Neural progenitor cell (in vitro differentiated cells): Measurements from ENCODE around the gene CDK4. TPM values are rescaled to one million over a fixed set of nuclear protein-coding genes. Genes with fewer than 3 reads are reported as not detected.

Source experiments
- DNase-seq: peaks from one replicate; pipeline ENCODE4 v3.0.0-alpha.2; 2016; ENCODE audit warnings: low spot score
- H2AFZ ChIP-seq: fragments of 200-600 bp; sonication (generic); replicated peaks from 2 replicates; pipeline ENCODE4 v1.6.1; 2016; ENCODE audit warnings: antibody characterized with exemption
- H3F3A ChIP-seq: fragments of 200-600 bp; sonication (generic); 2 replicates; pipeline ENCODE4 v1.6.1; 2016; ENCODE audit warnings: antibody characterized with exemption, low read depth
- H3K27ac ChIP-seq: fragments of 200-600 bp; sonication (generic); 2 replicates; pipeline ENCODE4 v1.5.1; 2016; ENCODE audit warnings: mild to moderate bottlenecking
- H3K27me3 ChIP-seq: fragments of 200-600 bp; sonication (generic); 2 replicates; pipeline ENCODE4 v1.6.1; 2016; ENCODE audit warnings: mild to moderate bottlenecking, moderate library complexity
- H3K36me3 ChIP-seq: fragments of 200-600 bp; sonication (generic); 2 replicates; pipeline ENCODE4 v1.5.1; 2016
- H3K4me1 ChIP-seq: fragments of 200-600 bp; sonication (generic); 2 replicates; pipeline ENCODE4 v1.6.1; 2016; ENCODE audit warnings: mixed run types
- H3K4me2 ChIP-seq: fragments of 200-600 bp; sonication (generic); 2 replicates; pipeline ENCODE4 v1.6.1; 2016
- H3K4me3 ChIP-seq: fragments of 200-600 bp; sonication (generic); 2 replicates; pipeline ENCODE4 v1.5.1; 2016
- H3K79me2 ChIP-seq: fragments of 200-600 bp; sonication (generic); 2 replicates; pipeline ENCODE4 v1.6.1; 2016; ENCODE audit warnings: low read depth
- H3K9ac ChIP-seq: fragments of 200-600 bp; sonication (generic); 2 replicates; pipeline ENCODE4 v1.6.1; 2016
- H3K9me3 ChIP-seq: fragments of 200-600 bp; sonication (generic); 2 replicates; pipeline ENCODE4 v1.5.1; 2016; ENCODE audit warnings: low read depth
- H4K20me1 ChIP-seq: fragments of 200-600 bp; sonication (generic); 2 replicates; pipeline ENCODE4 v1.6.1; 2016; ENCODE audit warnings: low read depth
- H3K27ac Mint-ChIP-seq: 3 replicates; pipeline ENCODE4 v1.8.0; 2021; ENCODE audit warnings: mixed read lengths
- H3K27me3 Mint-ChIP-seq: 2 replicates; pipeline ENCODE4 v1.8.0; 2022; ENCODE audit warnings: low read depth, mild to moderate bottlenecking, inconsistent platforms, moderate library complexity, mixed read lengths; ENCODE audit not compliant: insufficient read depth
- H3K36me3 Mint-ChIP-seq: 3 replicates; pipeline ENCODE4 v1.8.0; 2021; ENCODE audit warnings: mixed read lengths
- H3K4me1 Mint-ChIP-seq: 3 replicates; pipeline ENCODE4 v1.8.0; 2021; ENCODE audit warnings: mixed read lengths
- H3K4me3 Mint-ChIP-seq: 3 replicates; pipeline ENCODE4 v1.8.0; 2021; ENCODE audit warnings: mild to moderate bottlenecking, moderate library complexity, mixed read lengths
- H3K9me3 Mint-ChIP-seq: 3 replicates; pipeline ENCODE4 v1.8.0; 2020; ENCODE audit warnings: mixed read lengths
- CTCF ChIP-seq: fragments of 200-600 bp; sonication (generic); IDR thresholded peaks from 2 replicates; pipeline ENCODE4 v1.5.1; 2017; ENCODE audit warnings: antibody characterized with exemption, mild to moderate bottlenecking
- EZH2 ChIP-seq: fragments of 200-600 bp; sonication (generic); IDR thresholded peaks from 2 replicates; pipeline ENCODE4 v1.6.1; 2017; ENCODE audit warnings: antibody characterized with exemption, mild to moderate bottlenecking, moderate library complexity
- EZH2phosphoT487 ChIP-seq: fragments of 200-600 bp; sonication (generic); IDR thresholded peaks from 2 replicates; pipeline ENCODE4 v1.6.1; 2017; ENCODE audit warnings: antibody characterized with exemption
- total RNA-seq: library from RNA; depleted of rRNA; stranded (reverse); fragments of >200 nt; gene quantifications from 2 replicates; pipeline ENCODE4 v1.2.3, GENCODE V29; 2015; ENCODE audit warnings: low replicate concordance

Gene CDK4
- total RNA-seq = 169 and 348 TPM in 2 replicates

- H3F3A ChIP-seq = peaks cover 58% of the 10 kb centered on the region
- Mint-ChIP-seq H3K4me3 (peak within 1 kb of the TSS; percentile 98), H3K36me3 (peaks cover 36% of the 10 kb centered on the region), H3K27me3 (peaks cover 38% of the 10 kb centered on the region), H3K4me1 (peaks cover 49% of the 10 kb centered on the region), H3K27ac (peak within 1 kb of the TSS; percentile 97), H3K9me3 (peaks cover 3% of the 10 kb centered on the region)
- H3K9ac ChIP-seq = peak within 1 kb of the TSS; percentile 95
- H3K27ac ChIP-seq = peak within 1 kb of the TSS; percentile 11
- peaks cover 31% of the 10 kb centered on the region for H3K4me1 ChIP-seq
- peak within 1 kb of the TSS; percentile 85 for H3K4me3 ChIP-seq
- peak within 1 kb of the TSS; percentile 100 for H3K4me2 ChIP-seq
- H3K9me3 ChIP-seq = no peaks in the 10 kb centered on the region
- DNase-seq = peak; percentile 100
- peaks cover 35% of the 10 kb centered on the region for H3K79me2 ChIP-seq
- no peak for TF ChIP-seq EZH2
- TF ChIP-seq CTCF = no peak
- TF ChIP-seq EZH2phosphoT487 = no peak
- peaks cover 12% of the 10 kb centered on the region for H4K20me1 ChIP-seq
- no peaks in the 10 kb centered on the region for H3K36me3 ChIP-seq
- H2AFZ ChIP-seq = no peak within 1 kb of the TSS
- H3K27me3 ChIP-seq = peaks cover 24% of the 10 kb centered on the region
Observed at GRCh38 chr12:57751788-57752667, at the start of gene CDK4. CDK4 (minus strand) TSS chr12:57752310; CDS start chr12:57751717, 593 bp downstream.

GRCh38 chr12:57800965-57801364, 48.9 kb upstream of the CDK4 start:
- no peak overlapping the region for H3K4me3 ChIP-seq
- Mint-ChIP-seq H3K27me3 (no peaks in the 10 kb centered on the region), H3K4me1 (no peaks in the 10 kb centered on the region), H3K36me3 (peaks cover 6% of the 10 kb centered on the region), H3K27ac (no peak overlapping the region), H3K4me3 (no peak overlapping the region), H3K9me3 (no peaks in the 10 kb centered on the region)
- H2AFZ ChIP-seq = no peak overlapping the region
- H3K9ac ChIP-seq = no peak overlapping the region
- H3K27ac ChIP-seq = no peak overlapping the region
- H3F3A ChIP-seq = peaks cover 7% of the 10 kb centered on the region
- no peaks in the 10 kb centered on the region for H3K9me3 ChIP-seq
- no peak for TF ChIP-seq CTCF
- no peaks in the 10 kb centered on the region for H4K20me1 ChIP-seq
- peaks cover under 1% of the 10 kb centered on the region for H3K36me3 ChIP-seq
- DNase-seq = no peak
- H3K4me2 ChIP-seq = no peak overlapping the region
- no peaks in the 10 kb centered on the region for H3K27me3 ChIP-seq
- H3K4me1 ChIP-seq = no peaks in the 10 kb centered on the region
- no peaks in the 10 kb centered on the region for H3K79me2 ChIP-seq

GRCh38 chr12:57797933-57798332, 45.8 kb upstream of the CDK4 start:
- H3K36me3 Mint-ChIP-seq = peaks cover 9% of the 10 kb centered on the region
- H3K4me3 Mint-ChIP-seq = no peak overlapping the region
- no peaks in the 10 kb centered on the region for H3K9me3 ChIP-seq
- no peak for TF ChIP-seq CTCF
- TF ChIP-seq EZH2phosphoT487 = no peak
- no peak for TF ChIP-seq EZH2
- no peaks in the 10 kb centered on the region for H3K27me3 ChIP-seq
- H2AFZ ChIP-seq = no peak overlapping the region
- H3K27me3 Mint-ChIP-seq = no peaks in the 10 kb centered on the region
- no peaks in the 10 kb centered on the region for H3K4me1 ChIP-seq
- H4K20me1 ChIP-seq = no peaks in the 10 kb centered on the region
- no peak overlapping the region for H3K27ac ChIP-seq
- no peak overlapping the region for H3K27ac Mint-ChIP-seq
- H3K9ac ChIP-seq = no peak overlapping the region
- no peaks in the 10 kb centered on the region for H3K9me3 Mint-ChIP-seq
- no peak overlapping the region for H3K4me3 ChIP-seq
- no peaks in the 10 kb centered on the region for H3K79me2 ChIP-seq
- no peaks in the 10 kb centered on the region for H3K4me1 Mint-ChIP-seq
- H3F3A ChIP-seq = peaks cover 7% of the 10 kb centered on the region
- H3K4me2 ChIP-seq = no peak overlapping the region
- H3K36me3 ChIP-seq = peaks cover 8% of the 10 kb centered on the region
- DNase-seq = no peak
